GM19467 (cell line): ENCODE results near the gene TIMP3.
"Not testable (repeated sequence)": the region's sequence is repeated elsewhere in the genome, so short reads cannot be mapped to it uniquely, and the experiment has no call there.

Experiments
- ATAC-seq: cut with Tn5 transposase; IDR thresholded peaks from one replicate; pipeline ENCODE4 v1.9.1; 2021; ENCODE audit warnings: mild to moderate bottlenecking, moderate library complexity; ENCODE audit not compliant: unreplicated experiment

TIMP3 gene

DNA sequence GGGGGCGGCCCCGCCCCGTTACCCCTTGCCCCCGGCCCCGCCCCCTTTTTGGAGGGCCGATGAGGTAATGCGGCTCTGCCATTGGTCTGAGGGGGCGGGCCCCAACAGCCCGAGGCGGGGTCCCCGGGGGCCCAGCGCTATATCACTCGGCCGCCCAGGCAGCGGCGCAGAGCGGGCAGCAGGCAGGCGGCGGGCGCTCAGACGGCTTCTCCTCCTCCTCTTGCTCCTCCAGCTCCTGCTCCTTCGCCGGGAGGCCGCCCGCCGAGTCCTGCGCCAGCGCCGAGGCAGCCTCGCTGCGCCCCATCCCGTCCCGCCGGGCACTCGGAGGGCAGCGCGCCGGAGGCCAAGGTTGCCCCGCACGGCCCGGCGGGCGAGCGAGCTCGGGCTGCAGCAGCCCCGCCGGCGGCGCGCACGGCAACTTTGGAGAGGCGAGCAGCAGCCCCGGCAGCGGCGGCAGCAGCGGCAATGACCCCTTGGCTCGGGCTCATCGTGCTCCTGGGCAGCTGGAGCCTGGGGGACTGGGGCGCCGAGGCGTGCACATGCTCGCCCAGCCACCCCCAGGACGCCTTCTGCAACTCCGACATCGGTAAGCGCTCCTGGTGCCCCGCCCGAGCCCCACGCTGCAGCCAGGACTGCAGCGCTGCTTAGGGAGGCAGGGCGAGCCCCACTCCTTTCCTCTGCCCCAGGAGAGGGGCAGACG, at the start of gene TIMP3:
TSS of gene TIMP3 (plus strand) at position 169 of the 700 bp plus-strand sequence. CDS start at position 466, 297 bp downstream.
- ATAC-seq, result no peak

DNA sequence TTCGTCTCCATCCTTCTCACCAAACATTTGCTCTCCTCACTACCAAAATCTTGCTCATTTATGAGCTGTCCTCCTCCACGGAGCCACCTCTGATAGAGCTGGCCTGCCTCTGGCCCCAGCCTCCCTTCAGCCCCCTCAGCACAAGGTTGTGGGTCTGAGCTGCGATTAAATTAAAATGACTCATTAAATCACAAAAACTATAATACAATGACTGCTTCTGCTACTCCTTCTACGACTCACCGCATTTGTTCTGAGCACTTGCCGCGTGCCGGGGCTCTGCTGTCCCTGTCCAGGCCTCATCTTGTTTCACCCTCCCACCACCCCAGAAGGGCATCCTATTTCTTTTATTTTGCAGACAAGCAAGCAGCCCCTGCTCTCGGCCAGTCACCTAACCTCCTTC, 49.2 kb upstream of the TIMP3 start:
- ATAC-seq, result no peak

DNA sequence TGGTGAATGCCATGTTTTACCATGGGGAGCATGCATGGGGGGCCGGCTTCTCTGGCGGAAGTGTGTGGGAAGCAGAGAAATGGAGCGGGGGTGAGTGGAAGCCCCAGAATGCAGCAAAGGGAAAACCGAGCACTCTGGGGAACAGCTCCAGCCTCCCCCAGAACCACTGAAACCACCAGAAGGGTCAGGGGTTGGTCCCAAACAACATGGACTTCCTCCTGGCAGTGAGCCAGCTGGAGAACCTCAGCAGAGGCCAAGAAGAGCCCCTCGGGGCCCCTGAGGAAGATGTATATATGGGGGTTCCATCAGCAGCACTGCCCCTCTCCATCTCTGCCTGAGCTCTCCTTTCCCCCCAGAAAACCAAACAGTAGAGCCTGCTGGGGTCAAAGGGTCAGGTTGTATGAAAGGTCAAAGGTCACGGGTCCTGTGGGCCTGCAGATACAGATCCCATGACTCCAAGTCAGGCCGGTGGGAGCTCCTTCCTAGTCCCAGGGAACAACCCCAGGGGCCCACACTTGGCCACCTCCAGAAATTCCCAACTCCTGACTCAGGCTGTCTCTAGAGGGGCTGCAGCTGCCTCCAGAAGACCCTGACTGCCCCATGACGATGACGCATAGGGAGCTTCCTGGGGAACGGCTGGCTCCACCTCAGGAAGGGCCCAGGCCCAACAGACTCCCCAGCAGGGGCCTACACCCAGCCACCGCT, 48.5 kb upstream of the TIMP3 start:
- ATAC-seq, result no peak

DNA sequence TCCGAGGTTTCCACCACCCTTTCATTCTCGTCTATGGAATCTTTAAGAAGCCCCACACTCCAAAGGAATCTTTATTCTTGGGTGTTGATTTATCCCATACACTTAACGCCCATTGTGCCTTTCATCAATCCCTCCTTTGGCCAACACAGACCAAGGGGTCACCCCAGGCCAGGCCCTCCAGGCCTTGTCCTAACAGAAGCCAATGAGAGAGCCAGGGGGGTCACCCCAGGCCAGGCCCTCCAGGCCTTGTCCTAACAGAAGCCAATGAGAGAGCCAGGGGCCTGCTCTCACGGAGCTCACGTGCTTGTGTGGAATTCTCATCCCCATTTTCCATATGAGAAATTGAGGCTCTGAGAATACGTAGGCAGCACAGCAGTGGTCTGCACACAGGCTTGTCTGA, 47.9 kb upstream of the TIMP3 start:
- ATAC-seq, result no peak

DNA sequence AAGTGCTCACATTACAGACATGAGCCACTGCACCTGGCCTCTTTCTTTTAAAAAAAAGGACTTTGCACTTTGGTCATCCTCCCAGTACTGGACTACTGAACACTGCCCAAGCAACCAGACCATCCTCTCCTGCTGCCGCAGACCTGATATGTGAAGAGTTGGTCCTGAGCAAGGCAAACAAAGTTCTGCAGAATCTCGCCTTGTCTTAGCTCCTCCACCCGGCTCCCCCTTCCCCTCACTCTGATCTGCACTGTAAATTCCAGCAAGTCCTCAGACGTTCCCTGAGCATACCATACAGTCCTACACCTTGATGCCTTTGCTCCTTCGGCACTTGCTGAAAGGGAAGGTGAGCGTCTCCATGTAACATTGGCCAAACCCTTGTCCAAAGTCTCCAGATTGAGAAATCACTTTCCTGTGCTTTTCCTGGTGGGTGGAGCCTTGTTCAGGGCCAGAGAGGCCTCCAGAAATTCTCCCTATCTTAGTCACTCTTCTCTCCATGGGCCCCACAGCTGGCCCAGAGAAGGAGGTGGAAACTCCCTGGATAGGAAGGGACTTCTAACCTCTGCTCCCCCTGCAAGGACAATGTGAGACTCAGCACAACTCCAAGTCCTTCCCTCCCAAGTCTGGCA, 47.0 kb upstream of the TIMP3 start:
- no peak for ATAC-seq

- not testable (repeated sequence) for ATAC-seq
Measured at GRCh38 chr22:32757086-32757762, 44.3 kb upstream of the TIMP3 start.

DNA sequence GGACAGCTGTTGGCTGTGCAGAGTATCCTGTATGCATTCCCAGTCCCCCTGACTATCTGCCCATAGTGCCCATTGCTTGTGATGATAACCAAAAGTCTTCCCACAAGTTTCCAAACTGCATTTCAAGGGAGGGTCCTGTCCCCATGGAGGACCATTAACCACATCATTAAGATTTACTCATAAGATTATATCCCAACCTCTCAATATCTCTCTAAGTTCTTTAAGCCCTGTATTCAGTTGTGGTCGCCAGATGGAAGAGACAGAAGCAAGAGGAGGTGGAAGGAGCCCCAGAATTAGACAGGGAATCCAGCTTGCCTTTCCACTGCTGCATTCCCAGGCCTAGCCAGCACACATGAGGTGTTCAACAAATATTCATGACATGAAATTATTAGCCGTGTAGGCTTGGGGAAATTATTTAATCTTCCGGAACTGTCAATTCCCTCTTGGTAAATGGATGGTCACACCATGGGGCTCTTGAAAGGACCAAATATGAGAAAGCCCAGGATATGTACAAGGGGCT, 42.6 kb upstream of the TIMP3 start:
- no peak for ATAC-seq

GRCh38 chr22:32760396-32760795, 41.1 kb upstream of the TIMP3 start:
- no peak for ATAC-seq

DNA sequence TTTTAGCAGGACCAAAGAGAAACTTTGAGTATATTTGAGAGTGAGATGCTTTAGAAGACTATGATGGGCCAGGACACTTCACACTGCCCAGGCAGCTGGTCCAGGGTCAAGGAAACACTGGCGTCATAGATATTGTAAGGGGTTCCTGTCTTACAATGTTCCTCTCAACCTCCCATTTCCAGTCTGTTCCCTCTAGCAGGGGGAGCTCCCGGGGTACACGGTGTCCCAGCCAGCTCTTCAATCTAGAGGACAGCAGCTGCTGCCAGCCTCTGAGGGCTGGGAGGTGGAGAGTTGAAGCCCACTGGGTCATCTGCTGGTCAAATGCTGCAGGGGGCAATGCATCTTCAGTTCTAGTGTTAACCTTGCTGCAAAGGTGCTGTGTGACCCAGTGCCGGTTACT, 40.7 kb upstream of the TIMP3 start:
- ATAC-seq, result no peak

DNA sequence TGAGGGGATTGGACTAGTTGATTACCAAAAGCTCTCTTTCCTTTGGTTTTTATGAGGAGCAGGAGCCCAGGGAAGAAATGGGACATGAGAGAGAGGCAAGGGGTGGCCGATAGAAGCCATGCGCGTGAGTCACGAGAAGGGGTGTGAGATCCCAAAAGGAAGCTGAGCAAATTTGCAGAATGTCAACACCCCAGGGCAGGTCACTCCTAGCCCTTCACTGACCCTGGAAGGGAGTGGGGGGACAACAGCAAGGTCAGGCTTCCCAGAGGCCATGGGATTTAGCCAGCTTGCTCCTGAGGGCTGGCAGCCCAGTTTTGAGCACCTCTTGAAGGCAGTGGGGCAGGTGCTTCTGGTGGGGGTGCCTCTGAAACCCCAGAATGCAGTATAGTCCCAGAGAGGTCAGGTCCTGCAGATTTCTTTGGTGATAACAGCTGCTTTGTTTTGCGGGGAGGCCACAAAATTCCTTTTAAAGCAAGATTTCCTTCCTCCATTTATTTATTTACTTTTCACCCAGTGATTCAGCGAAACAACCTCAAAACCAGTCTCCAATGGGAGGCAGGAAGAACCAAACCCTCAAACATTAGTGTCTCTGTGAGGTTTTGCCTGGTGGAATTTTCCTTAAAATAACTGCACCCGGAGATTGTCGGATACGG, 40.1 kb upstream of the TIMP3 start:
- no peak for ATAC-seq

DNA sequence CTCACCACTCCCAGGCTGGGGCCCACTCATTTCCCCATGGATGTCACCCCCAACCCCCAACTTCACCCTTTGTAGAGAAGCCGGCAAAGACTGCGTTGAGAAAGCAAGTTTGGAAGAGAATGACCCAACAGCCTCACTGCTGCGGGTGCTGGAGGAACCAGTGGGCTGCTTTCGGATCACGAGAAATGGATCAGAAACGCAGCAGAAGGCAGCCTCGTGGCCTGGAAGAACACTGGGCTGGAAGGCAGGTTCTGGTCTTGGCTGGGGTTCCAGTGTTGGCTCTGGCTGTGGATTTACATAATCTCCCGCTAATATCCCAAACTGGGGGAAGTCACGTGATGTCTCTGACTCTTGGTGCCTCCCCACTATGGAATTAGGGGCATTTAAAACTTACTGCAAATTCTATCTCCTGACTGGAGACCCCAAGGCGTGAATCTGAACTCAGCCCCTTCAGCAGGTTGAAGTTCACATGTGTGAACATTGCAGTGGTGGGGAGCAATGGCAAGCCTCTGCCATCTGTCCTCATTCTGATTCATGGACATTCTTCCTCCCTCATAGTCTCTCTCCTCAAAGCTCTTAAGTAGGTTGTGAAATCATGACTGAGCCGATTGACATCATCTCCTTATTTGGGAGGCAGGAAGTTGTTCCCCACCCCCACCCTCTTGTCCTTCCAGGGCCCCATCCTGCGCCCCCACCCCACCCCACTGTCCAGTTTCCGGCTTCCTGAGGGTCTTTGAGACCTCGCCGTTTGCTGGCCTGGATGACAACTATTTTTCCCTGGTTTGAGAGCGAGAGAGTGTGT, 37.0 kb upstream of the TIMP3 start:
- no peak for ATAC-seq

DNA sequence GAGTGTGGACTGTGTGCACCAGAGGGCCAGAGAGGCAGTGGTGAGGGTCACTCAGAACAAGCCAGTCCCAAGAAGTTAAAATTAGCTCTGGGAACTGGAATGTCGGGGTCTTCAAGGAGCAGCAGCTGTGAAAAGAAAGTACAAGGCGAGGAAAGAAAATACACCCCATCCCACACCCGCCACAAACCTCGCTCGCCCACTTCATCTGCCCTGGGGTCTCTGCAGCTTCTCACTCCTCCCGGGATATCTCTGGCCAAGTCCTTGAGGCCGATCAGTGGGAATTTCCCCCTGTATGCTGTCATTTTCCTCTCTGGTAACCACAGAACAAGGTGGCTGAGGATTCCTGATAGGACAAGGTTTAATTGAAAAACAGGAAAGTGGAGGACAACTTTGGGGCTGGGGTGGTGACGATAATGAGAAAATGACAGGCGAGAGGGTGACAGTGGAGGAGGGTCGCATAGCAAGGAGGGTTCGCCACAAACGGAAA, 36.3 kb upstream of the TIMP3 start:
- ATAC-seq, result no peak

DNA sequence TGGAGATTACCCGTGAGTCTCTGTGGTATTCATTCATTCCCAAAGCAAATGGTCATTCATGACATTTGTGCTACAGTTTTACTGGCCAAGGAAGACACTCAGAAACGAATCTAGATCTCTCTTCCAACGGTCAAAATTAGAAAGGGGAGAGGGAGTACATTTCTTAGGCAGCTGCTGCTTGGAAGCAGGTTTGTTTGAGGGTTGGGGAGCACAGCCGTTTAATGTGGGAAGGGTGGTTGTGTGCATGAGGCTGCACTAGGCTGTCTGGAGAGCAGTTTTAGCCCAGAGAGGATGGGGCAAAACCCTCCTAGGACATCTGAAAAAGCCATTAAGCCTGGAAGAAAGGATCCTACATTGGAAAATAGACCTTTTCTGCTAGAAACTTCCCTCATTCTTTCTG, 29.7 kb upstream of the TIMP3 start:
- ATAC-seq, result no peak

DNA sequence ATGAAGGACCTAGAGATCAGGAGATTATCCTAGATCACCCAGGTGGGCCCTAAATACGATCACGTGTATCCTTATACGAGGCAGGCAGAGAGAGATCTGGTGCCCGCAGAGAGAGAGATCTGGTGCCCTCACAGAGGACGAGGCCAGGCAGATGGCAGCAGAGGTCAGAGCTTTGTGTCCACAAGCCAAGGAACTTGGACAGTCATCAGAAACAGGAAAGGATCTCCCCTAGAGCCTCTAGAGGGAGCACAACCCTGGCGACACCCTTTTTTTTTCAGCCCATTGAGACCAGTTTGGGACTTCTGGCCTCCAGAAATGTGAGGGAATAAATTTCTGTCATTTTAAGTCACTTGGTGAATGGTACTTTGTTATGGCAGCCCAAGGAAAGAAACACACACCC, 25.5 kb upstream of the TIMP3 start:
- no peak for ATAC-seq

DNA sequence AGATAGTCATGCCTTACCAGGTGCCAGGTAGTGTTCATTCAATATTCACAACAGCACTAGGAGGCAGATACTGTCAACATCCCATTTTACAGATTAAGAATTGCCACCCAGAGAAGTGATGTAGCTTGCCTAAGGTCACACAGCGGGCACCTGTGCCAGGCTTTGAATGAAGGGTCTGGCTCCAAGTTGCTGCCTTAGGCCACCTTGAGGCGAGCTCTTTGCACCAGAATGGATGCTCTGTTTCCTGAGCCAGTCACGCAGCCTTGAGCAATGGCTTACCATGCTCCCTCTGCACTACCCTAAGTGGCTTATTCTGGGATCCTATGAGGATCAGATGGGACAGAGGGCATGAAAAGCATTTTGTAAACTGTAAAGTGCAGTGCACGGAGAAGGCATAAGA, 25.1 kb upstream of the TIMP3 start:
- ATAC-seq, result no peak

- no peak for ATAC-seq
Measured at GRCh38 chr22:32776802-32777201, 24.7 kb upstream of the TIMP3 start.

DNA sequence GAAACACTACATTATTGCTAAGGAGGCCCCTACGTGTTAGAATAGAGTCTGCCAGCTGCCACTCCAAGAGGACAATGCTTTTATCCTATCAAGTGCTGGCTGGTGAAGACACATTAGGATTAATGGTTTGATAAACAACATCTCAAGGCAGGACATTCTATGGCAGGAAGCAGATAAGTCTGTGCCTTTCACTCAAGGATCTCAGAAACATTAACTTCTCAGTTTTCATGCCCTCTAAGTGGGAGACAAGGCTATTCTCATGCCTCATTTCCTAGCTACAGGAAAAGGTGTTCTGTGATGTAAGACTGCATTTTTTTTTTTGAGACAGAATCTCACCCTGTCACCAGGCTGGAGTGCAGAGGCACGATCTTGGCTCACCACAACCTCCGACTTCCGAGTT, 23.5 kb upstream of the TIMP3 start:
- ATAC-seq, result no peak

DNA sequence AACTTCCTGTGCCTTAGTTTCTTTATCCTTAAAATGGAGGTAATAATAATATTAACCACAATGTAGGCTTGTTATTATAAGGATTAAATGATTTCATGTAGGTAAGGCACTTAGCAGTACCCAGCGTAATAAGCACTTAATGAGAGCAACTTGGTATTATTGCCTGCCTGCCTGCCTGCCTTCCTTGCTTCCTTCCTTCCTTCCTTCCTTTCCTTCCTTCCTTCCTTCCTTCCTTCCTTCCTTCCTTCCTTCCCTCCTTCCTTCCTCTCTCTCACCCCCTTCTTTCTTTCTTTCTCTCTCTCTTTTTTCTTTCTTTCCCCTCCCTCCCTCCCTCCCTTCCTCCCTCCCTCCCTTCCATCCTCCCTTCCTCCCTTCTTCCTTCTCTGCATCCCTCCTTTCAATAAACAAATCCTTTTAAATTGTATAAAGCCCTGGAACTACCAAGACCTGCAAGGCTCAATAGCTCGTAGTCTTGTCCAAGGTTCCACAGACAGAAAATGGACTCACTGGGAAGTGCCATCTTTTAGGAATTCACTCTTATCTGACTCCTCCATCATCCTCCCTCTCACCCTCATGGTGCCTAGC, 20.7 kb upstream of the TIMP3 start:
- no peak for ATAC-seq

DNA sequence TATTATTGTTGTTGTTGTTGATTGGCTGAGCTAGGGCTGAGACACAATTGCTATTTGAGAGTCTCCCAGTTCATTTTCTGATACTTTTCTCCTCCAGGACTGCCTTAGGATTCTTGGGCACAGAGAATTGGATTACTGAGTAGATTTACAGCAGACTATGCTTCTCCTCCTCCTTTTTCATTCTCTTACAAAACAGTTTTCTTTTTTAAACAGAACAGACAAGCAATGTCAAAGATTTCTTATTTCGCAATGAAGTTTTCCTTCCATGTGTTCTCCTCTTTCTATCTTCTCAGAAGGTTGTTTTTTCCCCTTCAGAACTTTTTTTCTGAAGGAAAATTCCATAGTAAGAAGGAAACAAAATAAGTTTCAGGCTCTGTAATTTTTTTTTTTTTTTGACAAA, 19.8 kb upstream of the TIMP3 start:
- no peak for ATAC-seq
